CD4-positive, alpha-beta T cell treated with Interleukin-15 for 1 hour (primary cell): ENCODE measurements around the gene AGAP3.

ENCODE experiments used
- DNase-seq: peaks from one replicate; pipeline ENCODE4 v3.0.0-alpha.2; 2020

AGAP3 gene

GRCh38 chr7:151110941-151111645 is 24.8 kb downstream of the AGAP3 start:
- DNase-seq: peak; percentile 72

GRCh38 chr7:151113344-151114150 is 27.3 kb downstream of the AGAP3 start:
- no peak for DNase-seq

- no peak for DNase-seq
These were observed 28.1 kb downstream of the AGAP3 start for GRCh38 chr7:151114151-151115090.

- no peak for DNase-seq
These were observed 29.0 kb downstream of the AGAP3 start for GRCh38 chr7:151115121-151115835.

GRCh38 chr7:151115836-151116418 is 29.7 kb downstream of the AGAP3 start:
- no peak for DNase-seq

- no peak for DNase-seq
These were observed 30.5 kb downstream of the AGAP3 start for GRCh38 chr7:151116603-151117440.

- DNase-seq: no peak
These were observed 31.3 kb downstream of the AGAP3 start for GRCh38 chr7:151117565-151117964.

GRCh38 chr7:151118108-151119054 is 32.1 kb downstream of the AGAP3 start:
- DNase-seq: no peak

- no peak for DNase-seq
These were observed 32.8 kb downstream of the AGAP3 start for GRCh38 chr7:151119055-151119415.

GRCh38 chr7:151119902-151120301 is 33.6 kb downstream of the AGAP3 start:
- no peak for DNase-seq

- DNase-seq: no peak
These were observed 34.6 kb downstream of the AGAP3 start for GRCh38 chr7:151120896-151121295.

- DNase-seq: no peak
These were observed 35.3 kb downstream of the AGAP3 start for GRCh38 chr7:151121380-151122170.

GRCh38 chr7:151122276-151122675 is 36.0 kb downstream of the AGAP3 start:
- DNase-seq: no peak

GRCh38 chr7:151122796-151123157 is 36.5 kb downstream of the AGAP3 start:
- DNase-seq: no peak

- DNase-seq: no peak
These were observed 37.0 kb downstream of the AGAP3 start for GRCh38 chr7:151123158-151123821.

GRCh38 chr7:151123822-151124464 is 37.7 kb downstream of the AGAP3 start:
- DNase-seq: peak; percentile 79

- no peak for DNase-seq
These were observed 38.2 kb downstream of the AGAP3 start for GRCh38 chr7:151124481-151124880.

- DNase-seq: no peak
These were observed 38.7 kb downstream of the AGAP3 start for GRCh38 chr7:151124899-151125399.
